NCI-H2196 treated with DMSO at 0.1 percent for 48 hours (cell line): ENCODE data around the gene ERAL1.
"Not testable (repeated sequence)": the region's sequence is repeated elsewhere in the genome, so short reads cannot be mapped to it uniquely, and the experiment has no call there.

ENCODE experiments used
- DNase-seq: peaks from one replicate; lab custom pipeline; 2025; ENCODE audit not compliant: unreplicated experiment; lab: John Stamatoyannopoulos, UW

Gene ERAL1

DNA sequence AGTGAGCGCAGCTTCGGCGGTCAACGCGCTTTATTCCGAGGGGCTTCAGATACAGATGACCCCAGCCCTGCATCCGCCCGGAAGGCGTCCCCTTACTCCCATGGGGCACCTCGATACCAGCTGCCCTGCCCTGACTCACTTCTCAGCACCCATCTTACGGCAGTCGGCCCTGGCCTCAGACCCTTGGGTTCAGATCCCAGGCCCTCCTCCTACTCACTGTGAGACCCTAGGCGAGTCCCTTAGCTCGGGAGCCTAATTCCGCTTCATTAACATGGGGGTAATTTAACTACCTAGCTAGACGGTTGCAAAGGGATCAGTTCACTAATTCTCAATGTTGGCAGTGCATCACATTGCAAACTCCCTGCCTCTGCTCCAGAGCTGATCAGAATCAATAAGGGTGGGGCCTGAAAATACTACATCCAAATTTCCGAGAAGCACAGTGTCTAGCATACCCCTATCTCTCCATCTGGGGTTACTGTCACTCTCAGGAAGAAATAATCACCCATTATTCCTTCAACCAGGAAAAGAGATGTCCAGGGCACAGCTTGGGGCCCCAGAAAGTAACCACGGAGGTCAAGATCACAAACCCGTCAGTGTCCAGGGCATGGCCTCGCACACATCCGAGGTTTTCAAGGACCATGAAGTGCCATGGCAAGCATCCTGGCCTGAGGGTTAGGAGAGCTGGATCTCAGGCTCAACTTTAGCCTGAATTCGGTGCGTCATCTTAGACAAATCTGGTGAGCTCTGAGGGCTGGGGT, 43.1 kb downstream of the ERAL1 start:
- DNase-seq: no peak

- no peak for DNase-seq
These were observed 43.7 kb downstream of the ERAL1 start for GRCh38 chr17:28898527-28898955.

DNA sequence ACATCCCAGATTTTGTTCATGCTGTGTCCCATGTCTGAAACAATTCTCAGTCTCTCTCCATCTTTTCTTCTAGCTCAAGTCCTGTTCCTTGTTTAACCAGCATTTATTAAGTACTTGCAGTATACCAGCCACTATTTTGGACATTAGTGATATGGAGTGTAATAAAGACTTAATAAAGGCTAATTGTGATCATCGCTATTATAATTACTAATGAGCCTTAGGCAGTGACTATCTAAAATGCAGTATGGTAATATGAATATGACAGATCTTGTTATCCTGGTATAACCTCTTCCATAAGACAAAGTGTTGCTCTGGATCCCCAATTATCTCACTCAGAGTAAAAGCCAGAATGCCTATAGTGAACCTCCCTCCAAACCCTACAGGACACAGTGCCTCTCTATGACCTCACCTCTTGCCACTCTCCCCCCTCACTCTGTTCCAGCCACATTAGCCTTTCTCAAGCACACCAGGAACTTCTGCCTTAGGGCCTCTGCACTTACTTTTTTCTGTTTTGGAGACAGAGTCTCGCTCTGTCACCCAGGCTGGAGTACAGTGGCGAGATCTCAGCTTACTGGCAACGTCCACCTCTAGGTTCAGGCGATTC, 44.5 kb downstream of the ERAL1 start:
- DNase-seq: no peak

DNA sequence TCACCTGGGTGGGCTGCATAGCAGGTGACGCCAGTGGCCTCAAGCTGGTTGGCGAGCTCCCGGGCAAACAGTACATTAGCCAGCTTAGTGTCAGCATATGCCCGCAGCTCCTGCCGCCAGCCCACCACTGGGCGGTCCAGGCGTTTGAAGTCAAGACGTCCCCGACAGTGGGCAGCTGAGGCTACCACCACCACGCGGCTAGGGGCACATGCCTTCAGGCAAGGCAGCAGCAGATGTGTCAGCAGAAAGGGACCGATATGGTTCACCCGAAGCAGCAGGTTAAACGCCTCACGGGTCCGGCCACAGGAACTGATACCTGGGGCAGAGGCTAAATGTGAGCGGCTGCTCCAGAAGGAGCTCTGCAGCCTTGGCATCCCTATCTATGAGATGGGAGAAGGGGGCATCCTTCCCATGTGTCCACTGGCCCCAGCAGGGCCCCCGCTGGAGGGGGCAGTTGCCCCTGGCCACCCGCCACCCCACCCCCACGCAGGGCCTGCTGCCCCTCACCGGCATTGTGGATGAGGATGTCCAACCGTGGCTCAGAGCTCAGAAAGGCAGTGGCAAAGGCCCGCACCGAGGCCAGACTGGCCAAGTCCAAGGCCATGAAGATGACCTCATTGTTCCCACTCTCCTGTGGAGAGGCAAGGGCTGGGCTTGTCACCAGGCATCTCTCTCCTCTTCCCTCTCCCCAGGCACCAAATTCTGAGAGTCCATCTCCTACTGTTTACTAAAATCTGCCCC, 46.3 kb downstream of the ERAL1 start:
- no peak for DNase-seq

GRCh38 chr17:28901866-28902818, 47.3 kb downstream of the ERAL1 start:
- no peak for DNase-seq

DNA sequence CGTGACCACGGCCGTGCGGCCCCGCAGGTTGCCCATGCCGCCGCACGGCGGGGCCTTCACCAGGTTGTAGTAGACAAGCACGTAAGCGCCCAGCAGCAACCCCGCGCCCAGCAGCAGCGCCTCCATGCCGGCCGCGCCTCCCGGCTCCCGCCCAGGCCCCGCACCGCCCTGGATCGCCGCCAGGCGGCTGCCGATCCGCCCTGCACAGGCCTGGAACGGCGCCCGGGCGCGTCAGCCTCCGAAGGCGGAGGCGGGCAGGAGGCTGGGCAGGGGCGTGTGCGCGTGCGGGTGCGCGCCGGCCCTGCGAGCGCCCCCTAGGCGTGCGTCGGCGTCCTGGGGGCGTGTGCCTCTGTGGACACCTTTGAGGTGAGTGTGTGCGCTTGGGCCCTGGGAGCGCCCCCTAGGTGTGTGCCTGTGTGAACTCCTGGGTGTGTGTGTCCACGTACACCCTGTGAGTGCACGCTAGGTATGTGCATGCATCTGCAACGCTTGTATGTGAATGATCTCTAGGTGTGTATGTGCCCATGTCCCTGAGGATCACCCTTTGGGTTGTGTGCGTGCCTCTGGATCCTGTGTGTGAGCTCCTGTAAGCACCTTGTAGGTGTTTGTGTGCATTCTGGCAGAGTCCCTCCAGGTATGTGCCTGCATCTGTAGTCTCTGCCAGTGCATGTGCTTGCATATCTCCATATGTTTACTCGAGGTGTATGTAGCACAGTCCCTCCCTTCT, 48.2 kb downstream of the ERAL1 start, which contains the start of gene DHRS13:
Gene DHRS13, minus strand, starts transcription at position 261 of the 727 bp plus-strand sequence. Its CDS starts 135 bp downstream, at position 126.
- DNase-seq: peak; percentile 67

DNA sequence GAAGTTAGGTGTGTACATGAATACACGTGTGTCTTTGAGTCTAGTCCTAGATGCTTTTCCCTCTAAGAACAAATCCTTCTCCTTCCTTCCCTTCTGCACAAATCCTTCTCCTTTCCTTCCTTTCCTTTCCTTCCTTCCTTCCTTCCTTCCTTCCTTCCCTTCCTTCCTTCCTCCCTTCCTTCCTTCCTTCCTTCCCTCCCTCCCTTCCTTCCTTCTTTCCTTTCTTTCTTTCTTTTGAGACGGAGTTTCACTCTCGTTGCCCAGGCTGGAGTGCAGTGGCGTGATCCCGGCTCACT, 48.7 kb downstream of the ERAL1 start:
- not testable (repeated sequence) for DNase-seq

GRCh38 chr17:28904800-28905199, 50.0 kb downstream of the ERAL1 start:
- DNase-seq: no peak

DNA sequence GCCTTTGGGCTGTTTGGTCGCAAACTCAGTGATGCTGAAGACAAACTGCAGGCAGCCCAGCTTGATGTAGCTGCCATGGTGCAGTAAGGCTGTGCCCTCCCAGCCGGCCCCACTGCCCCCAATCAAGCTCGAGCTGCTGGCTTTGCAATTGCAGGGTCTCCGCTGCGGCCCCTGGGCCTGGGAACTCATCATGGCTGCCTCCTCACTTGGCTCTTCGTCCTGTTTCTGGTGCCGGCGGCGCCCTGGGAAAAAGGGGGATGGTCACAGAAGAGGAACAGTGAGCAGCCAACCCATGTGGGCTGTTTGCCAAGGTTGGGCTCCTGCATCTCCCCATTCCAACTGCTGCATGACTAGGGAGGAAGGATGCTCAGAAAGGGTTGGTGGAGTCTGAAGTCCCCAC, 51.5 kb downstream of the ERAL1 start:
- DNase-seq: no peak

DNA sequence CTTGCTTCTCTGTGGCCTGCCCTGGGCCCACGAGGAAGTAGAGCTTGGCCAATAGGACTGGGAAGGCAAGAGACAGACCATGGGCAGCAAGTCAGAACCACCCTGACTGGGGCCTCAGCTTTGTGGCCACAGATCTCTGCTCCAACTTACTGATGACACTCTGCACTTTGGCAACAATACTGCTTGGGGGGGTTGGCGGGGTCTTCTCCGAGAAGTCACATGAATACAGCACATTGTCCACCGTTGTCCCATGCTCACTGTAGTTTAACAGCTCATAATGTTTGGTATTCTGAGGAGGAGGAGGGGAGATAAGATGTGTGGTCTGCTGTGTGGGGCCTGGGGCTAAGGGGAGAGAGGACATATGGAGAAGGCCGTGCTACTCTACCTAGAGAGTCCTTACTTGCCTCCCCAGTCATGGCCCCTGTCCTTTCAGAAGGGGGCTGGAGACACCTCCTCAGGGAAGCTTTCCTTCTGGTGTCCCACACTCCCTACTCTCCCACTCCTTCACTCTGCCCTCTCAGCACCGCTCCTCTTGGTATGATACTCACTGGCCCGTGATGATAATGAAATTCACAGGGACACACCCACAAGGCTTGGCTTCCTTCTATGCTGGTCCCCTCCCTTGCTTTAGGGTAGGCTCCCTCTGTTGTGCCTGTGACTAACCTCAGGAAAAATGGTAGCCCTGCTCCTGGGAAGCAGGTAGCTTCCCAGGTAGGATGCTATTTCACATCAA, 52.1 kb downstream of the ERAL1 start:
- no peak for DNase-seq

DNA sequence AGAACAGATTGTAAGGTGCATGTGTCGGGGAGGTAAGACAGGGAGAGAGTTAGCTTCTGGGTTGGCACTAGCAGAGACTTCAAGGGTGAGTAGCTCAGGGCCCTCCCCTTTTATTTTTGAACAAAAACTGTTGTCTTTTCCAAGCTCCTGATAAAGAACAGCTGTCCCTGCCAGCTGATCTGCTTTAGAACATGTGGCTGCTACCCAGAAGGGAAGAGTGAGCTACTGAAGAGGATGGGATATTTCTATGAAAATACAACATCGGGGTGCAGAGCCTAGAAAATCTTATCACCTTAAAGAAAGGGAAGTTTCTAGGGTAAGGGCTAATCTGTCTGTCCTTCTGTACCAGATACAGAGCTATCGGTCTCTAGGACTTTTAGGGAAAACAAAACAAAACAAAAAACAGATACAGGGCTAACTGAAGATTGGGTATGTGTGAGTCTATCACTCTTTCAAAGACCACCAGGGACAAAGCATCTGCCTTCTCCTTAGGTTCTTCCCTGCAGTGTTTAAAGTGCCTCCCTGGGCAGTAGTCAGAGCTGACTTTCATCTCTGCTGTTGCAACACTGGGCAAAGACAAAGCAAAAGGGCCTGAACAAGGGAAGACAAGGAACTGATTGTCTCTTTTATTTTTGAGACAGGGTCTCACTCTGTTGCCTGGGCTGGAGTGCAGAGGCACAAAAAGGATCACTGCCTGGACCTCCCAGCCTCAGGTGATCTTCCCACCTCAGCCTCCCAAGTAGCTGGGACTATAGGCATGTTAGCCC, 53.1 kb downstream of the ERAL1 start:
- DNase-seq: no peak

- no peak for DNase-seq
These were observed 53.9 kb downstream of the ERAL1 start for GRCh38 chr17:28908640-28909167.

DNA sequence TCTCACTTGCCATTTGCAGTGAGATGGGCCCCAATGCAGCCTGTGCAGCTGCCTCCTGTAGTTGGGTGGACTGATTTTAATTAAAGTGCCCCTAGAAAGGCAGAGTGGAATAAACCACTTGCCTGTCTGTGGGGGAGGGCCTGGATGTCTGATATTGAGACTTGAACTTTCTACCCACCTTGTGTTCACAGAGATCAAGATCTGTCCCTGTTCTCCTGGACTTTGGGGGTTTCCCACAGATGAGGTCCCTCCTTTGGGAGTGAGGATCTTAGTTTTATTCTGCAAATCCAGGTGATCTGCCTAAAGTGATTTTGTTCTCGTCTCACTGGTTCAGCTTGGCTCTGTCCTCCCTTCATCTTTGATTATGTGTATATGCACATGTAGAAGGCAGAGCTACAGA, 55.7 kb downstream of the ERAL1 start:
- DNase-seq: no peak
